Measurements from ENCODE around the gene GFER.

DNA sequence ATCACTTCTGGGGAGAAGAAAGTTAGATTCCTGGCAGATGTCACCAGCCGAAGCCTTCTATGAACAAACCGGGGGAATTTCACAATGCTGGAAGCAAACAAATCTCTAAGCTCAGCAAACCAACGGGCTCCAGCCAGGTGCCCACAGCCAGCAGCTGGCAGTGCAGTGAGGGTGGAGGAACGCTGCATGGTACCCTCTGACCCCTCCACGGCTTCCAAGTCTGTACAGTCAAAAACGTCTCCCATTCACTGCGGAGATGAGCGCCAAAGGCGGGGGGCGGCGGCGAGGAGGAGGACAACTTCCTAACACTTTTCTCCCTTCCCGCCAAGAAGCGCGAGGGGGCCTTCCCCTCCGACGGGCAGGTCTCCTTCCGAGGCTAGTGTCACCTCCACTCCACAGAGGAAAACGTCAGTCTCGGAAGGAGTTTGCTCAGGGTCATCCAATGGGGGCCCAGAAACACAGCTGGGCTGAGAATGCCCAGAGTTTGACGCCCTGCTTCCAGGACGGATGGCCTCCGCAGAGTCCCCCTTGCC, 24.7 kb downstream of the GFER start:
- TF ChIP-seq CTCF (IDR thresholded peaks at IDR 0.05) = no peak
- TF ChIP-seq POLR2A (IDR thresholded peaks at IDR 0.05) = no peak
- no peak for TF ChIP-seq EP300 (IDR thresholded peaks at IDR 0.05)

Data from tibial nerve (tissue), 4 donors.